VCaP (cell line): ENCODE data around the gene METRN.

Experiments used
- H3K27ac ChIP-seq: fragments of 450-650 bp; 2 replicates; pipeline ENCODE4 v1.5.1; 2017
- TF ChIP-seq, protein P1 (sequence below): fragments of 450-650 bp; conservative IDR thresholded peaks from 2 replicates; pipeline ENCODE4 v1.5.1; 2017; ENCODE audit warnings: mild to moderate bottlenecking, moderate library complexity

METRN gene

DNA sequence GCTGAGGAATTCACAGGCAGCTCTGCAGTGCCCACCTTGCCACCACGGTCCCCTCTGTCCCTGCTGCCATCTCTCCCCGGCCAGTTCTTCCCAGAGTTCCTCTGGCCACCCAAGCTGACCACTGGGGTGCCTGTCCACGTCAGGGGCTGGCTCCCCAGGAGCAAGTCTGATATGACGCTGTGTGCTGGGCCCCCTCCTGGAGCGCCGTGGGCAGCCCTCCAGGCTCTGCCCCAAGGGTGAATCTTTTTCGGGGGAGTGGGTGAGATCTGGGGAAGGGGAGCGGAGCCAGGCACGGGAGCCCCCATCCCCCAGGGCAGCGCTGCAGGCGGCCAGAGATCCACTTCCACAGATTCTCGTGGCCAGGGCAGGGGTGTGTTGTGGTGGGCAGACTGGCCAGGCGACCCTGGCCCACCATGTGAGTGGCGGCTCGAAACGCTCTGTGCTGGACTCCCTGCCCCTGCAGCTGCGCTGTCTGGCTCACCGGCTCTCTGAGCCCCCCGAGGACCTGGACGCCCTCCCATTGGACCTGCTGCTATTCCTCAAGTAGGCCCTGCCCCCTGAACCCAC, 49.3 kb downstream of the METRN start:
- no peak overlapping the region for H3K27ac ChIP-seq
- TF ChIP-seq, protein P1, sequence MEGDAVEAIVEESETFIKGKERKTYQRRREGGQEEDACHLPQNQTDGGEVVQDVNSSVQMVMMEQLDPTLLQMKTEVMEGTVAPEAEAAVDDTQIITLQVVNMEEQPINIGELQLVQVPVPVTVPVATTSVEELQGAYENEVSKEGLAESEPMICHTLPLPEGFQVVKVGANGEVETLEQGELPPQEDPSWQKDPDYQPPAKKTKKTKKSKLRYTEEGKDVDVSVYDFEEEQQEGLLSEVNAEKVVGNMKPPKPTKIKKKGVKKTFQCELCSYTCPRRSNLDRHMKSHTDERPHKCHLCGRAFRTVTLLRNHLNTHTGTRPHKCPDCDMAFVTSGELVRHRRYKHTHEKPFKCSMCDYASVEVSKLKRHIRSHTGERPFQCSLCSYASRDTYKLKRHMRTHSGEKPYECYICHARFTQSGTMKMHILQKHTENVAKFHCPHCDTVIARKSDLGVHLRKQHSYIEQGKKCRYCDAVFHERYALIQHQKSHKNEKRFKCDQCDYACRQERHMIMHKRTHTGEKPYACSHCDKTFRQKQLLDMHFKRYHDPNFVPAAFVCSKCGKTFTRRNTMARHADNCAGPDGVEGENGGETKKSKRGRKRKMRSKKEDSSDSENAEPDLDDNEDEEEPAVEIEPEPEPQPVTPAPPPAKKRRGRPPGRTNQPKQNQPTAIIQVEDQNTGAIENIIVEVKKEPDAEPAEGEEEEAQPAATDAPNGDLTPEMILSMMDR, result no peak

DNA sequence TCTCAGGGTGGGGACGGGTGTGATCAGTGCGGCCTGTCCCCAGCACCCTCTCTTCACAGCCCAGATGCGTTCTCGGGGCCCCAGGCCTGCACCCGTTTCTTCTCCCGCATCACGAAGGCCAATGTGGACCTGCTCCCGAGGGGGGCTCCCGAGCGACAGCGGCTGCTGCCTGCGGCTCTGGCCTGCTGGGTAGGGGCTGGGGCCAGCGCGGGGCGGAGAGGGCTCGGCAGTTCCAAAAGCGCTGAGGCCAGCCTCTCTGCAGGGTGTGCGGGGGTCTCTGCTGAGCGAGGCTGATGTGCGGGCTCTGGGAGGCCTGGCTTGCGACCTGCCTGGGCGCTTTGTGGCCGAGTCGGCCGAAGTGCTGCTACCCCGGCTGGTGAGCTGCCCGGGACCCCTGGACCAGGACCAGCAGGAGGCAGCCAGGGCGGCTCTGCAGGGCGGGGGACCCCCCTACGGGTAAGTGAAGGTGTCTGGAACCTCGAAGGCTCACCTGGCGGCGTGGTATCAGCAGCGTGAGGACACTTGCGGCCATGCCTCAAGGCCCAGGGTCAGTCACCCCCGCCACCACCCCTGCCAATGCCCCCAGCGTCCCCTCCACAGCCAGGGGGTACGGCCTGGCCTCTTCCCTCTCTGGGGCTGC, 50.0 kb downstream of the METRN start:
- TF ChIP-seq, protein P1, result no peak

DNA sequence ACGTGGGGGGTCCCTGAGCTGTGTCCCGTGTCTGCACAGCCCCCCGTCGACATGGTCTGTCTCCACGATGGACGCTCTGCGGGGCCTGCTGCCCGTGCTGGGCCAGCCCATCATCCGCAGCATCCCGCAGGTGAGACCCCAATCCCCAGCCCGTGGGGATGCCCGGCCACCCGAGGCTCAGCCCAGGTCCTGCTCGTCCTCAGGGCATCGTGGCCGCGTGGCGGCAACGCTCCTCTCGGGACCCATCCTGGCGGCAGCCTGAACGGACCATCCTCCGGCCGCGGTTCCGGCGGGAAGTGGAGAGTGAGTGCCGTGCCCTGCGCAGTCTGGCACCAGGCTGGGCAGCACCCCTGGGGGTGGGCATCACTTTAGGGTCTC, 50.6 kb downstream of the METRN start:
- TF ChIP-seq, protein P1, result no peak

More for the DNA sequence above, 50.0 kb downstream of the METRN start:
- no peak overlapping the region for H3K27ac ChIP-seq

DNA sequence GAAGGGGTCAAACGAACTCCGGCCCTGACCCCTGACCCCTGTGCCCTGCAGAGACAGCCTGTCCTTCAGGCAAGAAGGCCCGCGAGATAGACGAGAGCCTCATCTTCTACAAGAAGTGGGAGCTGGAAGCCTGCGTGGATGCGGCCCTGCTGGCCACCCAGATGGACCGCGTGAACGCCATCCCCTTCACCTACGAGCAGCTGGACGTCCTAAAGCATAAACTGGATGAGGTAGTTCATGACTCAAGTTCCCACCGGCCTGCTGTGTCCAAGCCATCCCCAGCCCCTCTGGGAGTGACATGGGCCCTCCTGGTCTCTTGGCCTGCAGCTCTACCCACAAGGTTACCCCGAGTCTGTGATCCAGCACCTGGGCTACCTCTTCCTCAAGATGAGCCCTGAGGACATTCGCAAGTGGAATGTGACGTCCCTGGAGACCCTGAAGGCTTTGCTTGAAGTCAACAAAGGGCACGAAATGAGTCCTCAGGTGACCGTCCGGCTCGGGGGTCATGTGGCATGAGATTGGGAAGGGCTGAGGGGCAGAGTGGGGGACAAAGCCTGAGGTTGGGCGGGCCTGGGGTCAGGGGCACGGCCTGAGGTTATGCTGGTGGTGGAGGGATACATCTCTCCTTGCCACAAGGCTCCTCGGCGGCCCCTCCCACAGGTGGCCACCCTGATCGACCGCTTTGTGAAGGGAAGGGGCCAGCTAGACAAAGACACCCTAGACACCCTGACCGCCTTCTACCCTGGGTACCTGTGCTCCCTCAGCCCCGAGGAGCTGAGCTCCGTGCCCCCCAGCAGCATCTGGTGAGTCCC, 51.3 kb downstream of the METRN start:
- H3K27ac ChIP-seq, result no peak overlapping the region
- TF ChIP-seq, protein P1, result no peak

More for the DNA sequence above, 50.6 kb downstream of the METRN start:
- H3K27ac ChIP-seq, result no peak overlapping the region

DNA sequence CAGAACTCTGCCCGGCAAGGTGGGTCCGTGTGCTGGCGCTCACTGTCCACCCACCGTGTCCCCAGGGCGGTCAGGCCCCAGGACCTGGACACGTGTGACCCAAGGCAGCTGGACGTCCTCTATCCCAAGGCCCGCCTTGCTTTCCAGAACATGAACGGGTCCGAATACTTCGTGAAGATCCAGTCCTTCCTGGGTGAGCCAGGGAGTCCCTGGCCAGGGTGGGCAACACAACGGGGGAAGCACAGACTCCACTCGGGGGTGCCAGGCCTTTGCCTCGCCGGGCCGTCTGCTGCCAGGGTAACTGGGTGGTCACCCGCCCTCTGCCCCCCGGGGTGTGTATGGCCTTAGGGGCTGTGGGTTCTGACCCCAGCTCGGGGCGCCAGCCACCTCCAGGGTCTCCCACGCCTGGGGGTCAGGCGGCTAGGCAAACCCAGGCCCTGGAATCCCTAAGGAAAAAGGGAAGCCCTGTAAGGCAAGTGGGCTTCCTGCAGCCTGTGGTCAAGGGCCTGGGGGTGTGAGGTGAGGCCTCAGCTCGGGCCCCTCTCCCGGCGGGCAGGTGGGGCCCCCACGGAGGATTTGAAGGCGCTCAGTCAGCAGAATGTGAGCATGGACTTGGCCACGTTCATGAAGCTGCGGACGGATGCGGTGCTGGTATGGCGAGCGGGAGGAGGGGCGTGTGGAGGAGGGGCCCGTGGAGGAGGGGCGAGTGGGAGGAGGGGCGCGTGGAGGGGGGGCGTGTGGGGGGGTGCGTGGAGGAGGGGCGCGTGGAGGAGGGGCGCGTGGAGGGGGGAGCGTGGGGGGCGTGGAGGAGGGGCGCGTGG, 52.1 kb downstream of the METRN start:
- H3K27ac ChIP-seq, result no peak overlapping the region
- TF ChIP-seq, protein P1, result no peak

DNA sequence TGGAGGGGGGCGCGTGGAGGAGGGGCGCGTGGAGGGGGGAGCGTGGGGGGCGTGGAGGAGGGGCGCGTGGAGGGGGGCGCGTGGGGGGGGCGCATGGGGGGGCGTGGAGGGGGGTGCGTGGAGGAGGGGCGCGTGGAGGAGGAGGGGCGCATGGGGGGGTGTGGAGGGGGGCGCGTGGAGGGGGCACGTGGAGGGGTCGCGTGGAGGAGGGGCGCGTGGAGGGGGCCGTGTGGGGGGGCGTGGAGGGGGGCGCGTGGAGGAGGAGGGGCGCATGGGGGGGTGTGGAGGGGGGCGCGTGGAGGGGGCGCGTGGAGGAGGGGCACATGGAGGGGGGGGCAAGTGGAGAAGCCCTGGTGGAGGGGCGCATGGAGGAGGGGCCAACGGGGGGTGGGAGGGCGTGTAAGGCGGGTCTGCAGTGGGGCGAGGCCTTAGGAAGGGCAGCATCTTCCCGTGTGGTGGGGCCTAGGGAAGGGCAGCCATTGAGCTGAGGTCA, 52.9 kb downstream of the METRN start:
- TF ChIP-seq, protein P1, result no peak
- no peak overlapping the region for H3K27ac ChIP-seq

DNA sequence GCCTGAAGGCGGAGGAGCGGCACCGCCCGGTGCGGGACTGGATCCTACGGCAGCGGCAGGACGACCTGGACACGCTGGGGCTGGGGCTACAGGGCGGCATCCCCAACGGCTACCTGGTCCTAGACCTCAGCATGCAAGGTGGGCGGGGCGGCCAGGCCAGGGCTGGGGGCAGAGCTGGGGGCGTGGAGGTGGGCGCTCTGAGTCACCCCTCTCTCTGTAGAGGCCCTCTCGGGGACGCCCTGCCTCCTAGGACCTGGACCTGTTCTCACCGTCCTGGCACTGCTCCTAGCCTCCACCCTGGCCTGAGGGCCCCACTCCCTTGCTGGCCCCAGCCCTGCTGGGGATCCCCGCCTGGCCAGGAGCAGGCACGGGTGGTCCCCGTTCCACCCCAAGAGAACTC, 53.5 kb downstream of the METRN start:
- TF ChIP-seq, protein P1, result no peak
- no peak overlapping the region for H3K27ac ChIP-seq
